GM12878 (cell line): ENCODE measurements around the gene INTS6. TPM values are rescaled to one million over a fixed set of nuclear protein-coding genes. Genes with fewer than 3 reads are reported as not detected.

ENCODE experiments used
- CBX3 ChIP-seq: fragments of 200-600 bp; sonication (generic); IDR thresholded peaks from 2 replicates; pipeline ENCODE4 v1.6.1; 2016; ENCODE audit warnings: low read depth, borderline replicate concordance
- NFYA ChIP-seq: IDR thresholded peaks from 2 replicates; pipeline ENCODE4 v1.6.1; 2011; ENCODE audit warnings: low read depth, mild to moderate bottlenecking, low read length, improper control_type of control experiment, borderline replicate concordance
- NFYB ChIP-seq: IDR thresholded peaks from 2 replicates; pipeline ENCODE4 v1.6.1; 2011; ENCODE audit warnings: low read depth, mild to moderate bottlenecking, low read length, improper control_type of control experiment, moderate library complexity; ENCODE audit not compliant: insufficient read depth
- NR2F1 ChIP-seq: fragments of 450-650 bp; conservative IDR thresholded peaks from 2 replicates; pipeline ENCODE4 v1.6.1; 2017; ENCODE audit warnings: mild to moderate bottlenecking
- ZBTB4 ChIP-seq: fragments of 450-650 bp; formaldehyde crosslinking; IDR thresholded peaks from 2 replicates; pipeline ENCODE4 v1.4.0; 2022; ENCODE audit warnings: mild to moderate bottlenecking, moderate library complexity
- ZNF24 ChIP-seq: fragments of 450-650 bp; IDR thresholded peaks from 2 replicates; pipeline ENCODE4 v1.6.1; 2017; ENCODE audit warnings: antibody characterized with exemption, mild to moderate bottlenecking
- ZSCAN29 ChIP-seq: fragments of 450-650 bp; IDR thresholded peaks from 2 replicates; pipeline ENCODE4 v1.6.1; 2017; ENCODE audit warnings: mild to moderate bottlenecking, moderate library complexity
- polyA plus RNA-seq, 11 experiments: library from polyadenylated mRNA; depleted of rRNA in 4 of 11; unstranded in 6 of 11; stranded (reverse) in 5 of 11; fragments of >200 nt; fragmentation: Nextera tagmentation in 4 of 11; fragmentation: Illumina TruSeq in 1 of 11; extraction: Ambion mirVana in 4 of 11; extraction: Trizol in 1 of 11; gene quantifications; 1 replicate in 1 of 11; 2 replicates in 10 of 11; pipeline versions ENCODE4 v1.2.1 to v1.2.3, GENCODE V29; 2011 to 2016; ENCODE audit warnings: inconsistent platforms in 2 of 11, missing spikeins in 2 of 11, low read depth in 1 of 11
- total RNA-seq, 4 experiments: library from RNA; depleted of rRNA in 3 of 4; stranded (reverse); fragments of >200 nt in 3 of 4; fragmentation: Illumina TruSeq in 1 of 4; extraction: Trizol in 1 of 4; gene quantifications; 2 replicates each; pipeline versions ENCODE4 v1.2.1 to v1.2.3, GENCODE V29; 2013 to 2021
- TF ChIP-seq, protein P1 (sequence below): fragments of 450-650 bp; IDR thresholded peaks from 2 replicates; pipeline ENCODE4 v1.6.1; 2018; ENCODE audit warnings: borderline replicate concordance, mild to moderate bottlenecking; ENCODE audit not compliant: partially characterized antibody

The INTS6 gene
- total and polyA plus RNA-seq, 10 of the 15 experiments (the other 5 are each of a cell fraction or from before 2014, with no cell fraction given), result 7.2 to 57.7 (median 30.9) TPM

DNA sequence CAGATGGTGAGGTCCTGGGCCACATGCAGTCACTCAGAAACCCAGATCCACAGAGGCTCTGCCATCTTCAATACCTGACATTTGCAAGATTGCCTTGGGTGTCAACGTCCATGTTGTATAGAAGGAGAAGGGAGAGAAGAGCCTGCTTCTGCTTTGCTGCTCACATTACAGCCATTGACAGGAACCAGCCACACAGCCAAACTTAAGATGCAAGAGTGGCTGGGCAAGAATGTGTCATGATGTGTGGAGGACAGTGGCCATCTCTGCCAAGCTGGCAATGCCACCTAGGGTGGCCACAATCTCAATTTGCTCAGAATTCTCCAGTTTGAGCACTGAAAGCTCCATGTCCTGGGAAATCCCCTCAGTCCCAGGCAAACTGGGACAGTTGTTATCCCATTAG, 139.2 kb downstream of the INTS6 start (continued):
- TF ChIP-seq, protein P1, sequence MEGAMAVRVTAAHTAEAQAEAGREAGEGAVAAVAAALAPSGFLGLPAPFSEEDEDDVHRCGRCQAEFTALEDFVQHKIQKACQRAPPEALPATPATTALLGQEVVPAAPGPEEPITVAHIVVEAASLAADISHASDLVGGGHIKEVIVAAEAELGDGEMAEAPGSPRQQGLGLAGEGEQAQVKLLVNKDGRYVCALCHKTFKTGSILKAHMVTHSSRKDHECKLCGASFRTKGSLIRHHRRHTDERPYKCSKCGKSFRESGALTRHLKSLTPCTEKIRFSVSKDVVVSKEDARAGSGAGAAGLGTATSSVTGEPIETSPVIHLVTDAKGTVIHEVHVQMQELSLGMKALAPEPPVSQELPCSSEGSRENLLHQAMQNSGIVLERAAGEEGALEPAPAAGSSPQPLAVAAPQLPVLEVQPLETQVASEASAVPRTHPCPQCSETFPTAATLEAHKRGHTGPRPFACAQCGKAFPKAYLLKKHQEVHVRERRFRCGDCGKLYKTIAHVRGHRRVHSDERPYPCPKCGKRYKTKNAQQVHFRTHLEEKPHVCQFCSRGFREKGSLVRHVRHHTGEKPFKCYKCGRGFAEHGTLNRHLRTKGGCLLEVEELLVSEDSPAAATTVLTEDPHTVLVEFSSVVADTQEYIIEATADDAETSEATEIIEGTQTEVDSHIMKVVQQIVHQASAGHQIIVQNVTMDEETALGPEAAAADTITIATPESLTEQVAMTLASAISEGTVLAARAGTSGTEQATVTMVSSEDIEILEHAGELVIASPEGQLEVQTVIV, result no peak
- no peak for TF ChIP-seq ZNF24
- no peak for TF ChIP-seq ZSCAN29
- TF ChIP-seq CBX3, result no peak
- TF ChIP-seq NFYA, result no peak
- no peak for TF ChIP-seq NFYB
- no peak for TF ChIP-seq ZBTB4
- TF ChIP-seq NR2F1, result no peak
